K562 (cell line): ENCODE measurements around the gene PTPRB. TPM values are rescaled to one million over a fixed set of nuclear protein-coding genes. Genes with fewer than 3 reads are reported as not detected.
A peak's percentile ranks its signal among the peaks of the same experiment; 100 is the strongest.

Source experiments
- BDP1 ChIP-seq: IDR thresholded peaks from 3 replicates; pipeline ENCODE4 v1.6.1; 2011; ENCODE audit not compliant: insufficient read length, insufficient read depth
- C11orf30 ChIP-seq: fragments of 450-650 bp; IDR thresholded peaks from 2 replicates; pipeline ENCODE4 v1.6.1; 2016; ENCODE audit warnings: low read depth, mild to moderate bottlenecking
- CCAR2 ChIP-seq: fragments of 200-400 bp; formaldehyde crosslinking; IDR thresholded peaks from 2 replicates; pipeline ENCODE4 v1.6.1; 2017; ENCODE audit warnings: mild to moderate bottlenecking, low read depth, low read length
- CHD4 ChIP-seq: fragments of 200-600 bp; sonication (generic); IDR thresholded peaks from 3 replicates; pipeline ENCODE4 v1.6.1; 2012; ENCODE audit warnings: low read depth, mild to moderate bottlenecking, mixed read lengths, low read length, inconsistent platforms; ENCODE audit not compliant: insufficient read depth, insufficient replicate concordance, poor library complexity, severe bottlenecking
- ERF ChIP-seq: fragments of 450-650 bp; formaldehyde crosslinking; IDR thresholded peaks from 2 replicates; pipeline ENCODE4 v1.4.0; 2020; ENCODE audit warnings: mild to moderate bottlenecking, mixed read lengths
- FIP1L1 ChIP-seq: fragments of 200-400 bp; formaldehyde crosslinking; IDR thresholded peaks from 2 replicates; pipeline ENCODE4 v1.6.1; 2018; ENCODE audit warnings: mild to moderate bottlenecking, low read depth, low read length; ENCODE audit not compliant: poor library complexity, severe bottlenecking
- FOSL1 ChIP-seq: fragments of 200-800 bp; sonication (Bioruptor generic); conservative IDR thresholded peaks from 2 replicates; pipeline ENCODE4 v1.6.1; 2016; ENCODE audit warnings: missing genetic modification characterization, missing compliant biosample characterization
- GABPB1 ChIP-seq: sonication (generic); formaldehyde crosslinking; IDR thresholded peaks from 2 replicates; pipeline ENCODE4 v1.8.0; 2022; ENCODE audit warnings: mild to moderate bottlenecking, missing genetic modification reagents
- GTF2F1 ChIP-seq: IDR thresholded peaks from 2 replicates; pipeline ENCODE4 v1.6.1; 2011; ENCODE audit warnings: low read depth, low read length, improper control_type of control experiment
- MAZ ChIP-seq, 2 experiments: fragments of 450-650 bp in 1 of 2; sonication (generic) in 1 of 2; formaldehyde crosslinking; IDR thresholded peaks in 1 of 2; conservative IDR thresholded peaks in 1 of 2; 2 replicates each; pipeline versions ENCODE4 v1.4.0 to v1.5.0; 2020; ENCODE audit warnings: mild to moderate bottlenecking in 1 of 2, missing genetic modification reagents in 1 of 2
- MYBL2 ChIP-seq, 2 experiments: fragments of 450-650 bp in 1 of 2; sonication (generic) in 1 of 2; formaldehyde crosslinking in 1 of 2; IDR thresholded peaks; 2 replicates each; pipeline versions ENCODE4 v1.6.1 to v1.8.1; 2017 to 2022; ENCODE audit warnings: borderline replicate concordance in 1 of 2, inconsistent platforms in 1 of 2, low read depth in 1 of 2, mild to moderate bottlenecking in 1 of 2, missing genetic modification reagents in 1 of 2, moderate library complexity in 1 of 2
- NFE2L1 ChIP-seq: fragments of 450-650 bp; IDR thresholded peaks from 2 replicates; pipeline ENCODE4 v1.6.1; 2016; ENCODE audit warnings: missing genetic modification characterization, low read depth, mild to moderate bottlenecking, missing compliant biosample characterization, moderate library complexity, borderline replicate concordance
- POLR3G ChIP-seq: IDR thresholded peaks from 2 replicates; pipeline ENCODE4 v1.6.1; 2011; ENCODE audit not compliant: insufficient read length, insufficient replicate concordance; ENCODE audit errors: extremely low read depth
- PPARD ChIP-seq: fragments of 250-450 bp; sonication (Bioruptor Pico); IDR thresholded peaks from 2 replicates; pipeline ENCODE4 v1.8.0; 2022; ENCODE audit warnings: inconsistent platforms, mild to moderate bottlenecking, moderate library complexity
- PTRF ChIP-seq: fragments of 450-650 bp; IDR thresholded peaks from 2 replicates; pipeline ENCODE4 v1.6.1; 2016; ENCODE audit warnings: mild to moderate bottlenecking, missing genetic modification characterization, missing compliant biosample characterization
- RFX1 ChIP-seq: fragments of 450-650 bp; IDR thresholded peaks from 2 replicates; pipeline ENCODE4 v1.6.1; 2016; ENCODE audit warnings: mild to moderate bottlenecking, moderate library complexity
- SMAD2 ChIP-seq: fragments of 150-350 bp; IDR thresholded peaks from 2 replicates; pipeline ENCODE4 v1.6.1; 2014; ENCODE audit warnings: low read depth, mild to moderate bottlenecking, low read length
- SNIP1 ChIP-seq: fragments of 450-650 bp; IDR thresholded peaks from 2 replicates; pipeline ENCODE4 v1.7.1; 2017; ENCODE audit warnings: low read depth, mild to moderate bottlenecking
- STAG1 ChIP-seq: sonication (generic); formaldehyde crosslinking; IDR thresholded peaks from 2 replicates; pipeline ENCODE4 v1.5.0; 2020; ENCODE audit warnings: missing genetic modification reagents, borderline replicate concordance
- TEAD2 ChIP-seq: fragments of 450-650 bp; IDR thresholded peaks from 2 replicates; pipeline ENCODE4 v1.6.1; 2016; ENCODE audit warnings: missing genetic modification characterization, control low read depth, missing compliant biosample characterization
- ZNF444 ChIP-seq: fragments of 250-450 bp; sonication (Bioruptor Pico); IDR thresholded peaks from 2 replicates; pipeline ENCODE4 v1.4.0; 2020; ENCODE audit warnings: mild to moderate bottlenecking, moderate library complexity
- ZNF584 ChIP-seq: fragments of 200-800 bp; sonication (Bioruptor generic); IDR thresholded peaks from 2 replicates; pipeline ENCODE4 v1.6.1; 2016; ENCODE audit warnings: low read depth, mild to moderate bottlenecking, missing genetic modification characterization, missing compliant biosample characterization
- ZNF644 ChIP-seq: fragments of 200-800 bp; sonication (Bioruptor generic); IDR thresholded peaks from 2 replicates; pipeline ENCODE4 v1.6.1; 2016; ENCODE audit warnings: low read depth, missing genetic modification characterization, missing compliant biosample characterization
- ZNF696 ChIP-seq: fragments of 250-450 bp; sonication (Bioruptor Pico); conservative IDR thresholded peaks from 2 replicates; pipeline ENCODE4 v1.4.0; 2020; ENCODE audit warnings: mild to moderate bottlenecking, moderate library complexity
- ZNF764 ChIP-seq: fragments of 250-450 bp; sonication (Bioruptor Pico); IDR thresholded peaks from 2 replicates; pipeline ENCODE4 v1.4.0; 2020; ENCODE audit warnings: low read depth, mild to moderate bottlenecking, moderate library complexity
- ZNF766 ChIP-seq: fragments of 200-800 bp; sonication (Bioruptor generic); conservative IDR thresholded peaks from 2 replicates; pipeline ENCODE4 v1.6.1; 2016; ENCODE audit warnings: missing genetic modification characterization, missing compliant biosample characterization
- polyA plus RNA-seq, 8 experiments: library from polyadenylated mRNA; depleted of rRNA in 4 of 8; stranded (reverse) in 5 of 8; unstranded in 3 of 8; fragments of >200 nt; fragmentation: Nextera tagmentation in 2 of 8; fragmentation: Illumina TruSeq in 1 of 8; extraction: Ambion mirVana in 2 of 8; extraction: Trizol in 1 of 8; gene quantifications; 2 replicates each; pipeline versions ENCODE4 v1.2.1 to v1.2.3, GENCODE V29; 2011 to 2014; ENCODE audit warnings: inconsistent platforms in 1 of 8, missing spikeins in 1 of 8
- total RNA-seq, 7 experiments: library from RNA; depleted of rRNA in 6 of 7; stranded (reverse); fragments of >200 nt in 6 of 7; fragmentation: Illumina TruSeq in 2 of 7; extraction: Trizol in 2 of 7; gene quantifications; 2 replicates each; pipeline versions ENCODE4 v1.2.1 to v1.2.3, GENCODE V29; 2011 to 2021; ENCODE audit warnings: low replicate concordance in 1 of 7
- TF ChIP-seq, protein P1 (sequence below): fragments of 450-650 bp; IDR thresholded peaks from 2 replicates; pipeline ENCODE4 v1.6.1; 2017; ENCODE audit warnings: antibody characterized with exemption

Gene PTPRB
- total and polyA plus RNA-seq, 9 of the 15 experiments (the other 6 are each of a cell fraction or from before 2014, with no cell fraction given), result 0.46 to 5.9 (median 3.1) TPM

DNA sequence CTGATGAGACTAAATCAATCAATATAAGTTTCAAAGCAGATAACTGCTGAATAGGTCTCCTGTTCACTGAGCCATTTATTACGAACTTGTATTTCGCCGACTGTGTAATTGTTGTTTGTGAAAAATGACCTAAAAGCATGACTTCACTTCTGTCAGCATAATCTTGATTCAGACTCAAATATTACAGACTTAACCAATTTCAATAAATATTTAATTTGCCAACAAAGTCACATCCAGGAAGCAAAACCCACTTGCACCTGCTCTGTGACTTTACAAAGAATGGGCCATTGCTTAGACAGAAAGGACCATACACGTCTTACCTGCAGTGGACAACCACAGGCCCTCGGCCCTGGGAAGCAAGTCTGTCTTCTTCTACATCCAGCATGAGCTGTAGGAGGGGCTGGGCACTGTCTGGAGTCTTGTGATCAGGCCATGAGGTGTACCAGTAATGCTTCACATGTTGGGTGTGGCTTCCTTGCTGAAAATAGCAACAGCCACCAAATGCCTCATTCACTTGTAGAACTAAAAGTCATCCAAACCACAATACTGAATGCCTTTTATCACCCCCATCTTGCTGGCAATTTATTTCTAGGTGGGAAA, 23.5 kb upstream of the PTPRB start (continued):
- no peak for TF ChIP-seq POLR3G
- TF ChIP-seq CHD4, result no peak
- TF ChIP-seq NFE2L1, result no peak
- TF ChIP-seq C11orf30, result peak; percentile 30; the same call in 1 of the 2 replicates
- TF ChIP-seq GABPB1 (CRISPR knock-in tag), result 0 out of 2 replicates have a peak, but pooled peaks have one; percentile 27
- TF ChIP-seq ZNF696 (CRISPR knock-in tag), result no peak
- 0 out of 2 replicates have a peak, but pooled peaks have one; percentile 29 for TF ChIP-seq ERF
- TF ChIP-seq SNIP1, result no peak
- TF ChIP-seq MYBL2 (IDR thresholded peaks at IDR 0.05; ENCODE audit: low read depth), result no peak
- TF ChIP-seq MYBL2 (CRISPR knock-in tag; IDR thresholded peaks at IDR 0.05; ENCODE audit: borderline replicate concordance), result no peak
- no peak for TF ChIP-seq ZNF444 (CRISPR knock-in tag)
- no peak for TF ChIP-seq FIP1L1
- TF ChIP-seq STAG1 (CRISPR knock-in tag), result no peak
- no peak; the same call in 1 of the 2 replicates for TF ChIP-seq ZNF644 (tag)
- peak; percentile 75 for TF ChIP-seq FOSL1 (tag)
- peak; percentile 89 for TF ChIP-seq ZNF584 (CRISPR knock-in tag)
- TF ChIP-seq, protein P1, sequence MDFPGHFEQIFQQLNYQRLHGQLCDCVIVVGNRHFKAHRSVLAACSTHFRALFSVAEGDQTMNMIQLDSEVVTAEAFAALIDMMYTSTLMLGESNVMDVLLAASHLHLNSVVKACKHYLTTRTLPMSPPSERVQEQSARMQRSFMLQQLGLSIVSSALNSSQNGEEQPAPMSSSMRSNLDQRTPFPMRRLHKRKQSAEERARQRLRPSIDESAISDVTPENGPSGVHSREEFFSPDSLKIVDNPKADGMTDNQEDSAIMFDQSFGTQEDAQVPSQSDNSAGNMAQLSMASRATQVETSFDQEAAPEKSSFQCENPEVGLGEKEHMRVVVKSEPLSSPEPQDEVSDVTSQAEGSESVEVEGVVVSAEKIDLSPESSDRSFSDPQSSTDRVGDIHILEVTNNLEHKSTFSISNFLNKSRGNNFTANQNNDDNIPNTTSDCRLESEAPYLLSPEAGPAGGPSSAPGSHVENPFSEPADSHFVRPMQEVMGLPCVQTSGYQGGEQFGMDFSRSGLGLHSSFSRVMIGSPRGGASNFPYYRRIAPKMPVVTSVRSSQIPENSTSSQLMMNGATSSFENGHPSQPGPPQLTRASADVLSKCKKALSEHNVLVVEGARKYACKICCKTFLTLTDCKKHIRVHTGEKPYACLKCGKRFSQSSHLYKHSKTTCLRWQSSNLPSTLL, result no peak
- TF ChIP-seq ZNF766 (CRISPR knock-in tag), result peak; percentile 7; the same call in 1 of the 2 replicates
- no peak for TF ChIP-seq RFX1
- TF ChIP-seq PPARD (CRISPR knock-in tag), result no peak
- peak; percentile 54 to 71 for TF ChIP-seq MAZ (CRISPR knock-in tag; conservative IDR thresholded peaks at IDR 0.05 in 1 of 2, IDR thresholded peaks at IDR 0.05 in 1 of 2)
- no peak for TF ChIP-seq TEAD2 (tag)
- TF ChIP-seq PTRF (tag), result no peak
- TF ChIP-seq SMAD2, result no peak
- TF ChIP-seq CCAR2, result no peak
- TF ChIP-seq GTF2F1, result peak; percentile 54; the same call in 1 of the 2 replicates
- TF ChIP-seq BDP1, result no peak
- TF ChIP-seq ZNF764 (CRISPR knock-in tag), result no peak
